ENCODE measurements around the gene SLC48A1.
A peak's percentile ranks its signal among the peaks of the same experiment; 100 is the strongest.

The SLC48A1 gene

DNA sequence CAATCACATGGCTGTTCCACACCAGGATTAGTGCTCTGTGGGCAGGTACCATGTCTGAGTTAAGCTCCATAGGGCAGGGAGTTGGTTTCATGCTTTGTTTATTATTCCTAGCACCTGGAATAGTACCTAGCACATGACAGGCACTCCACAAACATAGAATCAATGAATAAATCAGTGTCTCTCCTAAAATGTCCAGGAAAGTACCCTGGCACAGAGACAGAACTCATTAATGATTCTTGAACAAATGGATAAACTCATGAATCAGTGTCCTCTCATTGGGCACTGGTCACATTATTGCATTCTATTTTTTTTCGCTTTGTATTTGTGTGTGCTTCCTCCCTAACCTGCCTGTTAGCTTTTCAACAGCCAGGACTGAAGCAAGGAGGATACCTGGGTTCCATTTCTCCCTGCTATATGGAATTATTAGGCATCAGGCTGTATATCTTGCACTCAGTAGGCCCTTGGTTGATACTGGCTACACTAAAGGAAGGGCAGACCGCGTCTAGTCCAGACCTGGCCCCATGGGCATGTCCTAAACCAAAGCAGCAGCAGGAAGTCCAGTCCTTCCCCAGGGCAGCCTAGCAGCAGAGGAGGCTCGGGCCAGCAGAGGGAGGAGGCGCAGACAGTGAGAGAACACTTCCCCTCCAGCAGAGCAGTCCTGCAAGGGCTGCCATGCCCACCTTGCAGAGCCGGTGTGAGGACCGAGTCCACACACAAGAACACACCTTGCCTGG, 28.3 kb downstream of the SLC48A1 start:
- DNase-seq (ENCODE audit: low spot score) = no peak
- WGBS, 2 donors (ENCODE audit: extremely low coverage in 2 of 2, insufficient read length in 2 of 2, insufficient replicate concordance in 1 of 2) = no CpG with 5 or more reads among the region's 7 CpGs
- H4K91ac ChIP-seq (ENCODE audit: low read depth, low read length, poor library complexity) = no peak overlapping the region
- no peak overlapping the region for H2AK5ac ChIP-seq (ENCODE audit: low read depth, low read length)
- no peak overlapping the region for H2BK120ac ChIP-seq (ENCODE audit: low read depth, low read length)
- no peak overlapping the region for H2BK5ac ChIP-seq (ENCODE audit: low read length)
- H3K36me3 ChIP-seq (replicated peaks in 1 of 2; ENCODE audit: control insufficient read depth in 2 of 2, insufficient read depth in 2 of 2, low read length in 2 of 2) = peaks cover 7 to 80% of the 10 kb centered on the region in 2 donors
- H3K9ac ChIP-seq (ENCODE audit: low read depth, low read length, poor library complexity) = peak overlapping the region; percentile 64
- no peak overlapping the region for H4K8ac ChIP-seq (ENCODE audit: low read depth, low read length)
- no peak overlapping the region for H3K14ac ChIP-seq (ENCODE audit: low read length)
- no peak overlapping the region for H3K18ac ChIP-seq (ENCODE audit: low read length)
- H3K23ac ChIP-seq (ENCODE audit: low read depth, low read length, poor library complexity) = peak overlapping the region; percentile 45
- no peak overlapping the region for H2AFZ ChIP-seq (ENCODE audit: low read length)
- H3K4ac ChIP-seq (ENCODE audit: low read length) = no peak overlapping the region
- no peak overlapping the region for H2BK15ac ChIP-seq (ENCODE audit: low read length)
- H3K4me3 ChIP-seq (ENCODE audit: low read length in 2 of 2) = no peak overlapping the region
- peaks cover 2% of the 10 kb centered on the region for H3K79me1 ChIP-seq (ENCODE audit: low read depth, low read length)
- no peak overlapping the region for H2BK12ac ChIP-seq (ENCODE audit: low read length)
- H3K27ac ChIP-seq (replicated peaks; ENCODE audit: low read length) = no peak overlapping the region
- no peaks in the 10 kb centered on the region for H3K9me3 ChIP-seq (replicated peaks in 1 of 2; ENCODE audit: control insufficient read depth in 2 of 2, insufficient read depth in 1 of 2, low read depth in 1 of 2, low read length in 2 of 2)
- no peak overlapping the region for H3K4me2 ChIP-seq (ENCODE audit: insufficient read depth, low read length, poor library complexity, severe bottlenecking)
- H3K4me1 ChIP-seq (ENCODE audit: control insufficient read depth in 2 of 2, insufficient read depth in 1 of 2, low read depth in 1 of 2, low read length in 2 of 2) = peaks cover 3 to 25% of the 10 kb centered on the region in 2 donors
- H3K27me3 ChIP-seq (ENCODE audit: control insufficient read depth in 3 of 3, insufficient read depth in 3 of 3, low read depth in 1 of 3, low read length in 3 of 3) = no peaks in the 10 kb centered on the region

DNA sequence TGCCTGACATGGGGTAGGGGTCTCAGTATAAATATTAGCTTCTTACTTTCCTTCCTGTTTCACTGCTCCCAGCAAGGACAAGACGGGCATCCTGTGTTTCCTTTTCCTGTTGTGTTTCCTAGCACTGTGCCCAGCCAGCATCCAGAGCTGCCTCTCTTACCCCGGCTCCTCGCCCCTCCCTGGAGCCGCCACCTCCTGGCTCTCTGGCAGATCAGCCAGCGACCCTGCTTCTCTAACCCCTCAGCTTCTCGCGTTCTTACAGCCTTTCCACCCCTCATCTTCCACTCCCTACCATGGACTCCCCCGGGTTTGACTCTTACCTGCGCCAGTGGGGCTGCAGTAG, 28.8 kb downstream of the SLC48A1 start:
- H3K9ac ChIP-seq (ENCODE audit: low read depth, low read length, poor library complexity) = peak overlapping the region; percentile 64
- H4K8ac ChIP-seq (ENCODE audit: low read depth, low read length) = no peak overlapping the region
- no peak overlapping the region for H3K4me3 ChIP-seq (ENCODE audit: low read length in 2 of 2)
- H3K4ac ChIP-seq (ENCODE audit: low read length) = no peak overlapping the region
- H4K91ac ChIP-seq (ENCODE audit: low read depth, low read length, poor library complexity) = no peak overlapping the region
- no peaks in the 10 kb centered on the region for H3K27me3 ChIP-seq (ENCODE audit: control insufficient read depth in 3 of 3, insufficient read depth in 3 of 3, low read depth in 1 of 3, low read length in 3 of 3)
- H2BK12ac ChIP-seq (ENCODE audit: low read length) = no peak overlapping the region
- no peak overlapping the region for H2AK5ac ChIP-seq (ENCODE audit: low read depth, low read length)
- no peak overlapping the region for H3K18ac ChIP-seq (ENCODE audit: low read length)
- H2BK5ac ChIP-seq (ENCODE audit: low read length) = no peak overlapping the region
- H3K23ac ChIP-seq (ENCODE audit: low read depth, low read length, poor library complexity) = peak overlapping the region; percentile 45
- H3K9me3 ChIP-seq (replicated peaks in 1 of 2; ENCODE audit: control insufficient read depth in 2 of 2, insufficient read depth in 1 of 2, low read depth in 1 of 2, low read length in 2 of 2) = no peaks in the 10 kb centered on the region
- no peak overlapping the region for H2AFZ ChIP-seq (ENCODE audit: low read length)
- H3K14ac ChIP-seq (ENCODE audit: low read length) = peak overlapping the region; percentile 42
- no CpG with 5 or more reads among the region's 9 CpGs for WGBS, 2 donors (ENCODE audit: extremely low coverage in 2 of 2, insufficient read length in 2 of 2, insufficient replicate concordance in 1 of 2)
- H3K36me3 ChIP-seq (replicated peaks in 1 of 2; ENCODE audit: control insufficient read depth in 2 of 2, insufficient read depth in 2 of 2, low read length in 2 of 2) = peaks cover 5 to 80% of the 10 kb centered on the region in 2 donors
- peaks cover 4% of the 10 kb centered on the region for H3K79me1 ChIP-seq (ENCODE audit: low read depth, low read length)
- no peak for DNase-seq (ENCODE audit: low spot score)
- H3K4me2 ChIP-seq (ENCODE audit: insufficient read depth, low read length, poor library complexity, severe bottlenecking) = no peak overlapping the region
- H2BK120ac ChIP-seq (ENCODE audit: low read depth, low read length) = no peak overlapping the region
- H3K4me1 ChIP-seq (ENCODE audit: control insufficient read depth in 2 of 2, insufficient read depth in 1 of 2, low read depth in 1 of 2, low read length in 2 of 2) = peaks cover 3 to 25% of the 10 kb centered on the region in 2 donors
- H3K27ac ChIP-seq (replicated peaks; ENCODE audit: low read length) = no peak overlapping the region
- peak overlapping the region; percentile 52 for H2BK15ac ChIP-seq (ENCODE audit: low read length)

DNA sequence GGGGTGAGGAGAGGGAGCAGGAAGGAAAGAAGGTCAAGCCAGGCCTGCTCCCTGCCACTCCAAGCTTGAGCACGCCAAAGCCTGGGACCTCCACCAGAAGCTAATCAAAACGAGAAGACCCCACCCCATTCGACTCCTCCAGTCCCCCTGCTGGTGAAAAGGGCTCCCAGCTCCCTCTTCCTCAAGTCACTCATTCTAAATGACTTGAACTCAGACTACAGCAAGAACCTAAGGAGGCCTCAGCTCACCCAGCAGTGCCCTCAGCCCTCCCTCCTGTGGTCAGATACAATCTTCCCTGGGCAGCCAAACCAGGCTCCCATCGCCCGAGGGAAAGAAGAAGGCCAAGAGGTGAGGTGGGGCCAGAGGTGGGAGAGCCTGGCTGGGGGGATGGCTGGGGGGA, 29.3 kb downstream of the SLC48A1 start:
- Histone ChIP-seq H3K4me2 (ENCODE audit: insufficient read depth, low read length, poor library complexity, severe bottlenecking) (no peak overlapping the region), H2AFZ (ENCODE audit: low read length) (no peak overlapping the region), H2BK15ac (ENCODE audit: low read length) (peak overlapping the region; percentile 52), H3K18ac (ENCODE audit: low read length) (peak overlapping the region; percentile 23), H4K8ac (ENCODE audit: low read depth, low read length) (no peak overlapping the region), H2BK12ac (ENCODE audit: low read length) (no peak overlapping the region), H3K9ac (ENCODE audit: low read depth, low read length, poor library complexity) (no peak overlapping the region), H3K36me3 (replicated peaks in 1 of 2; ENCODE audit: control insufficient read depth in 2 of 2, insufficient read depth in 2 of 2, low read length in 2 of 2) (peaks cover 3 to 76% of the 10 kb centered on the region in 2 donors), H3K4me1 (ENCODE audit: control insufficient read depth in 2 of 2, insufficient read depth in 1 of 2, low read depth in 1 of 2, low read length in 2 of 2) (peaks cover 4 to 27% of the 10 kb centered on the region in 2 donors), H3K4me3 (ENCODE audit: low read length in 2 of 2) (no peak overlapping the region), H3K79me1 (ENCODE audit: low read depth, low read length) (peaks cover 4% of the 10 kb centered on the region), H3K9me3 (replicated peaks in 1 of 2; ENCODE audit: control insufficient read depth in 2 of 2, insufficient read depth in 1 of 2, low read depth in 1 of 2, low read length in 2 of 2) (no peaks in the 10 kb centered on the region), H4K91ac (ENCODE audit: low read depth, low read length, poor library complexity) (no peak overlapping the region), H2AK5ac (ENCODE audit: low read depth, low read length) (peak overlapping the region; percentile 30), H2BK5ac (ENCODE audit: low read length) (no peak overlapping the region), H3K27me3 (ENCODE audit: control insufficient read depth in 3 of 3, insufficient read depth in 3 of 3, low read depth in 1 of 3, low read length in 3 of 3) (no peaks in the 10 kb centered on the region), H3K4ac (ENCODE audit: low read length) (no peak overlapping the region), H3K27ac (replicated peaks; ENCODE audit: low read length) (no peak overlapping the region), H3K14ac (ENCODE audit: low read length) (peak overlapping the region; percentile 42), H3K23ac (ENCODE audit: low read depth, low read length, poor library complexity) (no peak overlapping the region), H2BK120ac (ENCODE audit: low read depth, low read length) (peak overlapping the region; percentile 18)
- DNase-seq (ENCODE audit: low spot score) = no peak
- no CpG with 5 or more reads among the region's 5 CpGs for WGBS, 2 donors (ENCODE audit: extremely low coverage in 2 of 2, insufficient read length in 2 of 2, insufficient replicate concordance in 1 of 2)

DNA sequence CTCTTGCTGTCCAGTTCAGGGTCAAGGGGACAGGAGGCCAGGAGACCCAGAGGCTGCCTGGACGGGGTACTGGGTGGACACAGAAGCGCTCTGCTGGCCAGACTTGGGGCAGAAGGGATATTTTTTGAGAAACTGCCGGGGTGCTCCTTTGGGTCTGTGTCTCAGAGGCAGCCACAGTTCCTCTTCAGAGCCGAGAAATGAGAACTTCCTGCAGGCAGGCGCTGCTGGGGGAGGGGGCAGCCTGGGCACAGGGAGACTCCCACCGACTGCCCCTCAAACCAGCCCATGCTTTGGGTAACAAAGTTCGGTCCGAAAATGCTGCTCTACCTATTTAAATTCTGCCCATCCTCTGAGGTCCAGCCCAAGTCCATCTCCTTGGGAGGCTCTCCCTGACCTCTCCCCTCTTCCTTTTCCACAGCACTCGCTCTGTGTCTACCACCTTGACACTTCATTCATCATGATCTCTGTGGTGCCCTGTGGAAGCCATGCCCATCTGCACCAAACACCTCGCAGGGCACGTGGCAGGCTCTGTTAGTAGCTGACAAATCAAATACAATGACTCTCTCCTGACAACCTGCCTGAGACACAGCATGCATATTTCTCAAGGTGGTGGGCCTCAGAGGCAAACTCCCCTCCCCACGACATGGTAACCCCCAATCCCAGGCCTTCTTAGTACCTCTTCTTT, 30.3 kb downstream of the SLC48A1 start:
- Histone ChIP-seq H3K4me1 (ENCODE audit: control insufficient read depth in 2 of 2, insufficient read depth in 1 of 2, low read depth in 1 of 2, low read length in 2 of 2) (peaks cover 12 to 37% of the 10 kb centered on the region in 2 donors), H2BK5ac (ENCODE audit: low read length) (no peak overlapping the region), H2AK5ac (ENCODE audit: low read depth, low read length) (no peak overlapping the region), H3K27me3 (ENCODE audit: control insufficient read depth in 3 of 3, insufficient read depth in 3 of 3, low read depth in 1 of 3, low read length in 3 of 3) (no peaks in the 10 kb centered on the region), H3K36me3 (replicated peaks in 1 of 2; ENCODE audit: control insufficient read depth in 2 of 2, insufficient read depth in 2 of 2, low read length in 2 of 2) (peaks cover 0 to 65% of the 10 kb centered on the region in 2 donors), H4K8ac (ENCODE audit: low read depth, low read length) (no peak overlapping the region), H3K14ac (ENCODE audit: low read length) (no peak overlapping the region), H3K4ac (ENCODE audit: low read length) (no peak overlapping the region), H3K23ac (ENCODE audit: low read depth, low read length, poor library complexity) (no peak overlapping the region), H2AFZ (ENCODE audit: low read length) (no peak overlapping the region), H3K4me3 (ENCODE audit: low read length in 2 of 2) (no peak overlapping the region), H3K79me1 (ENCODE audit: low read depth, low read length) (peaks cover 6% of the 10 kb centered on the region), H2BK12ac (ENCODE audit: low read length) (no peak overlapping the region), H3K27ac (replicated peaks; ENCODE audit: low read length) (no peak overlapping the region), H3K18ac (ENCODE audit: low read length) (no peak overlapping the region), H3K9ac (ENCODE audit: low read depth, low read length, poor library complexity) (no peak overlapping the region), H2BK120ac (ENCODE audit: low read depth, low read length) (no peak overlapping the region), H3K4me2 (ENCODE audit: insufficient read depth, low read length, poor library complexity, severe bottlenecking) (no peak overlapping the region), H3K9me3 (replicated peaks in 1 of 2; ENCODE audit: control insufficient read depth in 2 of 2, insufficient read depth in 1 of 2, low read depth in 1 of 2, low read length in 2 of 2) (no peaks in the 10 kb centered on the region), H4K91ac (ENCODE audit: low read depth, low read length, poor library complexity) (no peak overlapping the region), H2BK15ac (ENCODE audit: low read length) (no peak overlapping the region)
- WGBS, 2 donors (ENCODE audit: extremely low coverage in 2 of 2, insufficient read length in 2 of 2, insufficient replicate concordance in 1 of 2) = no CpG with 5 or more reads among the region's 12 CpGs
- no peak for DNase-seq (ENCODE audit: low spot score)

Data from neuronal stem cell (in vitro differentiated cells).